ENCODE measurements around the gene CAMSAP1. TPM values are rescaled to one million over a fixed set of nuclear protein-coding genes. Genes with fewer than 3 reads are reported as not detected.

Gene CAMSAP1
- total and polyA plus RNA-seq, 9 of the 15 experiments (the other 6 are each of a cell fraction or from before 2014, with no cell fraction given) = 1.5 to 28.8 (median 14.3) TPM

GRCh38 chr9:135865531-135865930 lies 41.8 kb downstream of the CAMSAP1 start (continued):
- TF ChIP-seq, protein P1, sequence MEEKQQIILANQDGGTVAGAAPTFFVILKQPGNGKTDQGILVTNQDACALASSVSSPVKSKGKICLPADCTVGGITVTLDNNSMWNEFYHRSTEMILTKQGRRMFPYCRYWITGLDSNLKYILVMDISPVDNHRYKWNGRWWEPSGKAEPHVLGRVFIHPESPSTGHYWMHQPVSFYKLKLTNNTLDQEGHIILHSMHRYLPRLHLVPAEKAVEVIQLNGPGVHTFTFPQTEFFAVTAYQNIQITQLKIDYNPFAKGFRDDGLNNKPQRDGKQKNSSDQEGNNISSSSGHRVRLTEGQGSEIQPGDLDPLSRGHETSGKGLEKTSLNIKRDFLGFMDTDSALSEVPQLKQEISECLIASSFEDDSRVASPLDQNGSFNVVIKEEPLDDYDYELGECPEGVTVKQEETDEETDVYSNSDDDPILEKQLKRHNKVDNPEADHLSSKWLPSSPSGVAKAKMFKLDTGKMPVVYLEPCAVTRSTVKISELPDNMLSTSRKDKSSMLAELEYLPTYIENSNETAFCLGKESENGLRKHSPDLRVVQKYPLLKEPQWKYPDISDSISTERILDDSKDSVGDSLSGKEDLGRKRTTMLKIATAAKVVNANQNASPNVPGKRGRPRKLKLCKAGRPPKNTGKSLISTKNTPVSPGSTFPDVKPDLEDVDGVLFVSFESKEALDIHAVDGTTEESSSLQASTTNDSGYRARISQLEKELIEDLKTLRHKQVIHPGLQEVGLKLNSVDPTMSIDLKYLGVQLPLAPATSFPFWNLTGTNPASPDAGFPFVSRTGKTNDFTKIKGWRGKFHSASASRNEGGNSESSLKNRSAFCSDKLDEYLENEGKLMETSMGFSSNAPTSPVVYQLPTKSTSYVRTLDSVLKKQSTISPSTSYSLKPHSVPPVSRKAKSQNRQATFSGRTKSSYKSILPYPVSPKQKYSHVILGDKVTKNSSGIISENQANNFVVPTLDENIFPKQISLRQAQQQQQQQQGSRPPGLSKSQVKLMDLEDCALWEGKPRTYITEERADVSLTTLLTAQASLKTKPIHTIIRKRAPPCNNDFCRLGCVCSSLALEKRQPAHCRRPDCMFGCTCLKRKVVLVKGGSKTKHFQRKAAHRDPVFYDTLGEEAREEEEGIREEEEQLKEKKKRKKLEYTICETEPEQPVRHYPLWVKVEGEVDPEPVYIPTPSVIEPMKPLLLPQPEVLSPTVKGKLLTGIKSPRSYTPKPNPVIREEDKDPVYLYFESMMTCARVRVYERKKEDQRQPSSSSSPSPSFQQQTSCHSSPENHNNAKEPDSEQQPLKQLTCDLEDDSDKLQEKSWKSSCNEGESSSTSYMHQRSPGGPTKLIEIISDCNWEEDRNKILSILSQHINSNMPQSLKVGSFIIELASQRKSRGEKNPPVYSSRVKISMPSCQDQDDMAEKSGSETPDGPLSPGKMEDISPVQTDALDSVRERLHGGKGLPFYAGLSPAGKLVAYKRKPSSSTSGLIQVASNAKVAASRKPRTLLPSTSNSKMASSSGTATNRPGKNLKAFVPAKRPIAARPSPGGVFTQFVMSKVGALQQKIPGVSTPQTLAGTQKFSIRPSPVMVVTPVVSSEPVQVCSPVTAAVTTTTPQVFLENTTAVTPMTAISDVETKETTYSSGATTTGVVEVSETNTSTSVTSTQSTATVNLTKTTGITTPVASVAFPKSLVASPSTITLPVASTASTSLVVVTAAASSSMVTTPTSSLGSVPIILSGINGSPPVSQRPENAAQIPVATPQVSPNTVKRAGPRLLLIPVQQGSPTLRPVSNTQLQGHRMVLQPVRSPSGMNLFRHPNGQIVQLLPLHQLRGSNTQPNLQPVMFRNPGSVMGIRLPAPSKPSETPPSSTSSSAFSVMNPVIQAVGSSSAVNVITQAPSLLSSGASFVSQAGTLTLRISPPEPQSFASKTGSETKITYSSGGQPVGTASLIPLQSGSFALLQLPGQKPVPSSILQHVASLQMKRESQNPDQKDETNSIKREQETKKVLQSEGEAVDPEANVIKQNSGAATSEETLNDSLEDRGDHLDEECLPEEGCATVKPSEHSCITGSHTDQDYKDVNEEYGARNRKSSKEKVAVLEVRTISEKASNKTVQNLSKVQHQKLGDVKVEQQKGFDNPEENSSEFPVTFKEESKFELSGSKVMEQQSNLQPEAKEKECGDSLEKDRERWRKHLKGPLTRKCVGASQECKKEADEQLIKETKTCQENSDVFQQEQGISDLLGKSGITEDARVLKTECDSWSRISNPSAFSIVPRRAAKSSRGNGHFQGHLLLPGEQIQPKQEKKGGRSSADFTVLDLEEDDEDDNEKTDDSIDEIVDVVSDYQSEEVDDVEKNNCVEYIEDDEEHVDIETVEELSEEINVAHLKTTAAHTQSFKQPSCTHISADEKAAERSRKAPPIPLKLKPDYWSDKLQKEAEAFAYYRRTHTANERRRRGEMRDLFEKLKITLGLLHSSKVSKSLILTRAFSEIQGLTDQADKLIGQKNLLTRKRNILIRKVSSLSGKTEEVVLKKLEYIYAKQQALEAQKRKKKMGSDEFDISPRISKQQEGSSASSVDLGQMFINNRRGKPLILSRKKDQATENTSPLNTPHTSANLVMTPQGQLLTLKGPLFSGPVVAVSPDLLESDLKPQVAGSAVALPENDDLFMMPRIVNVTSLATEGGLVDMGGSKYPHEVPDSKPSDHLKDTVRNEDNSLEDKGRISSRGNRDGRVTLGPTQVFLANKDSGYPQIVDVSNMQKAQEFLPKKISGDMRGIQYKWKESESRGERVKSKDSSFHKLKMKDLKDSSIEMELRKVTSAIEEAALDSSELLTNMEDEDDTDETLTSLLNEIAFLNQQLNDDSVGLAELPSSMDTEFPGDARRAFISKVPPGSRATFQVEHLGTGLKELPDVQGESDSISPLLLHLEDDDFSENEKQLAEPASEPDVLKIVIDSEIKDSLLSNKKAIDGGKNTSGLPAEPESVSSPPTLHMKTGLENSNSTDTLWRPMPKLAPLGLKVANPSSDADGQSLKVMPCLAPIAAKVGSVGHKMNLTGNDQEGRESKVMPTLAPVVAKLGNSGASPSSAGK (IDR thresholded peaks at IDR 0.05) = no peak
- TF ChIP-seq, protein P2, sequence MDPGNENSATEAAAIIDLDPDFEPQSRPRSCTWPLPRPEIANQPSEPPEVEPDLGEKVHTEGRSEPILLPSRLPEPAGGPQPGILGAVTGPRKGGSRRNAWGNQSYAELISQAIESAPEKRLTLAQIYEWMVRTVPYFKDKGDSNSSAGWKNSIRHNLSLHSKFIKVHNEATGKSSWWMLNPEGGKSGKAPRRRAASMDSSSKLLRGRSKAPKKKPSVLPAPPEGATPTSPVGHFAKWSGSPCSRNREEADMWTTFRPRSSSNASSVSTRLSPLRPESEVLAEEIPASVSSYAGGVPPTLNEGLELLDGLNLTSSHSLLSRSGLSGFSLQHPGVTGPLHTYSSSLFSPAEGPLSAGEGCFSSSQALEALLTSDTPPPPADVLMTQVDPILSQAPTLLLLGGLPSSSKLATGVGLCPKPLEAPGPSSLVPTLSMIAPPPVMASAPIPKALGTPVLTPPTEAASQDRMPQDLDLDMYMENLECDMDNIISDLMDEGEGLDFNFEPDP (CRISPR knock-in tag; IDR thresholded peaks at IDR 0.05) = no peak
- TF ChIP-seq ESRRA (IDR thresholded peaks at IDR 0.05; ENCODE audit: borderline replicate concordance, low read depth) (no peak), SP2 (IDR thresholded peaks at IDR 0.05; ENCODE audit: extremely low read depth, low read depth, low read length, poor library complexity, severe bottlenecking) (no peak), TGIF2 (CRISPR knock-in tag; IDR thresholded peaks at IDR 0.05) (no peak), PTBP1 (IDR thresholded peaks at IDR 0.05; ENCODE audit: low read depth, low read length) (no peak), BRCA1 (IDR thresholded peaks at IDR 0.05) (no peak), BRCA1 (CRISPR knock-in tag; IDR thresholded peaks at IDR 0.05) (no peak), NFXL1 (CRISPR knock-in tag; IDR thresholded peaks at IDR 0.05) (no peak)
